ENCODE results near the gene ACBD4. TPM values are rescaled to one million over a fixed set of nuclear protein-coding genes. Genes with fewer than 3 reads are reported as not detected.

ACBD4 gene
- total RNA-seq, 2 experiments from 2014 or later: 12.3 to 12.7 TPM

GRCh38 chr17:45135978-45136791 lies 698 bp downstream of the ACBD4 start:
- peak overlapping the region; percentile 90 for H3K4me3 Mint-ChIP-seq
- intact Hi-C loops (cut with micrococcal nuclease): loop anchor here (1.0 kb wide), 6 partner anchors 12 to 361 kb away; partner anchors contain the start of genes HEXIM1 and HEXIM2
- CTCF ChIA-PET: interaction anchor here (0.5 to 10.2 kb wide), 57 partner anchors 9 to 863 kb away, joined by 3 to 255 read pairs (median 5); partner anchors contain the start of genes HEXIM1, HEXIM2 and STH
- no peaks in the 10 kb centered on the region for H3K36me3 Mint-ChIP-seq (ENCODE audit: low read depth)
- no peak for DNase-seq
- peak overlapping the region; percentile 75 for H3K27ac Mint-ChIP-seq
- H3K9me3 Mint-ChIP-seq: no peaks in the 10 kb centered on the region
- H3K4me1 Mint-ChIP-seq (ENCODE audit: low read depth): peaks cover 8% of the 10 kb centered on the region
- peaks cover 3% of the 10 kb centered on the region for H3K27me3 Mint-ChIP-seq (ENCODE audit: low read depth)

GRCh38 chr17:45136846-45137560 lies 1.5 kb downstream of the ACBD4 start:
- peak overlapping the region; percentile 90 for H3K4me3 Mint-ChIP-seq
- no peak for DNase-seq
- no peaks in the 10 kb centered on the region for H3K9me3 Mint-ChIP-seq
- H3K4me1 Mint-ChIP-seq (ENCODE audit: low read depth): peaks cover 8% of the 10 kb centered on the region
- H3K27me3 Mint-ChIP-seq (ENCODE audit: low read depth): no peaks in the 10 kb centered on the region
- intact Hi-C loops (cut with micrococcal nuclease): no loop called here
- H3K27ac Mint-ChIP-seq: no peak overlapping the region
- CTCF ChIA-PET: interaction anchor here (0.5 to 10.2 kb wide), 6 partner anchors 18 to 264 kb away, joined by 3 to 255 read pairs (median 16); partner anchors contain the start of genes HEXIM1 and HEXIM2
- H3K36me3 Mint-ChIP-seq (ENCODE audit: low read depth): no peaks in the 10 kb centered on the region

- Mint-ChIP-seq H3K4me3 (no peak overlapping the region), H3K27me3 (ENCODE audit: low read depth) (no peaks in the 10 kb centered on the region), H3K27ac (no peak overlapping the region), H3K4me1 (ENCODE audit: low read depth) (peaks cover 8% of the 10 kb centered on the region), H3K36me3 (ENCODE audit: low read depth) (no peaks in the 10 kb centered on the region), H3K9me3 (no peaks in the 10 kb centered on the region)
- CTCF ChIA-PET: interaction anchor here (3.4 to 10.2 kb wide), 2 partner anchors 17 to 61 kb away, joined by 22 to 252 read pairs; partner anchors contain the start of genes HEXIM1 and HEXIM2
- intact Hi-C loops (cut with micrococcal nuclease): no loop called here
- no peak for DNase-seq
Observed at GRCh38 chr17:45137561-45138305, 2.2 kb downstream of the ACBD4 start.

- Mint-ChIP-seq H3K27me3 (ENCODE audit: low read depth) (no peaks in the 10 kb centered on the region), H3K9me3 (no peaks in the 10 kb centered on the region), H3K4me1 (ENCODE audit: low read depth) (peaks cover 12% of the 10 kb centered on the region), H3K27ac (no peak overlapping the region), H3K36me3 (ENCODE audit: low read depth) (no peaks in the 10 kb centered on the region), H3K4me3 (no peak overlapping the region)
- intact Hi-C loops (cut with micrococcal nuclease): no loop called here
- no peak for DNase-seq
- CTCF ChIA-PET: interaction anchor here (3.4 to 10.2 kb wide), 2 partner anchors 16 to 60 kb away, joined by 22 to 252 read pairs; partner anchors contain the start of genes HEXIM1 and HEXIM2
Observed at GRCh38 chr17:45138911-45139532, 3.5 kb downstream of the ACBD4 start.

- Mint-ChIP-seq H3K27me3 (ENCODE audit: low read depth) (no peaks in the 10 kb centered on the region), H3K9me3 (no peaks in the 10 kb centered on the region), H3K4me3 (no peak overlapping the region), H3K27ac (no peak overlapping the region), H3K4me1 (ENCODE audit: low read depth) (peaks cover 14% of the 10 kb centered on the region), H3K36me3 (ENCODE audit: low read depth) (no peaks in the 10 kb centered on the region)
- no peak for DNase-seq
- intact Hi-C loops (cut with micrococcal nuclease): no loop called here
- CTCF ChIA-PET: interaction anchor here (3.4 to 10.2 kb wide), 2 partner anchors 16 to 59 kb away, joined by 22 to 252 read pairs; partner anchors contain the start of genes HEXIM1 and HEXIM2
Observed at GRCh38 chr17:45139533-45139920, 4.0 kb downstream of the ACBD4 start.

GRCh38 chr17:45143094-45143670 lies 7.7 kb downstream of the ACBD4 start:
- Mint-ChIP-seq H3K4me1 (ENCODE audit: low read depth) (peaks cover 33% of the 10 kb centered on the region), H3K27ac (peak overlapping the region; percentile 51), H3K9me3 (no peaks in the 10 kb centered on the region), H3K4me3 (peak overlapping the region; percentile 65), H3K36me3 (ENCODE audit: low read depth) (peaks cover 7% of the 10 kb centered on the region), H3K27me3 (ENCODE audit: low read depth) (no peaks in the 10 kb centered on the region)
- DNase-seq: no peak
- CTCF ChIA-PET: interaction anchor here (2.1 to 3.7 kb wide), 2 partner anchors 8 to 55 kb away, joined by 8 to 25 read pairs; partner anchors contain the start of gene ACBD4
- intact Hi-C loops (cut with micrococcal nuclease): no loop called here

- Mint-ChIP-seq H3K27me3 (ENCODE audit: low read depth) (no peaks in the 10 kb centered on the region), H3K9me3 (no peaks in the 10 kb centered on the region), H3K36me3 (ENCODE audit: low read depth) (peaks cover 7% of the 10 kb centered on the region), H3K27ac (peak overlapping the region; percentile 53), H3K4me3 (peak overlapping the region; percentile 65), H3K4me1 (ENCODE audit: low read depth) (peaks cover 33% of the 10 kb centered on the region)
- peak; percentile 48 for DNase-seq
- CTCF ChIA-PET: interaction anchor here (2.1 to 3.7 kb wide), 2 partner anchors 8 to 54 kb away, joined by 8 to 25 read pairs; partner anchors contain the start of gene ACBD4
- intact Hi-C loops (cut with micrococcal nuclease): no loop called here
Observed at GRCh38 chr17:45143767-45144198, 8.3 kb downstream of the ACBD4 start.

GRCh38 chr17:45144199-45145034 lies 8.9 kb downstream of the ACBD4 start:
- no peak for DNase-seq
- CTCF ChIA-PET: interaction anchor here (0.6 to 3.7 kb wide), 4 partner anchors 9 to 96 kb away, joined by 3 to 25 read pairs (median 6); partner anchors contain the start of gene ACBD4
- intact Hi-C loops (cut with micrococcal nuclease): no loop called here
- Mint-ChIP-seq H3K36me3 (ENCODE audit: low read depth) (peaks cover 8% of the 10 kb centered on the region), H3K9me3 (no peaks in the 10 kb centered on the region), H3K4me3 (peak overlapping the region; percentile 65), H3K27ac (peak overlapping the region; percentile 53), H3K4me1 (ENCODE audit: low read depth) (peaks cover 33% of the 10 kb centered on the region), H3K27me3 (ENCODE audit: low read depth) (no peaks in the 10 kb centered on the region)

- peak overlapping the region; percentile 54 for H3K4me3 Mint-ChIP-seq
- H3K36me3 Mint-ChIP-seq (ENCODE audit: low read depth): peaks cover 13% of the 10 kb centered on the region
- peaks cover 33% of the 10 kb centered on the region for H3K4me1 Mint-ChIP-seq (ENCODE audit: low read depth)
- CTCF ChIA-PET: interaction anchor here (0.6 to 3.7 kb wide), 4 partner anchors 10 to 95 kb away, joined by 3 to 25 read pairs (median 6); partner anchors contain the start of gene ACBD4
- H3K9me3 Mint-ChIP-seq: no peaks in the 10 kb centered on the region
- no peaks in the 10 kb centered on the region for H3K27me3 Mint-ChIP-seq (ENCODE audit: low read depth)
- peak overlapping the region; percentile 24 for H3K27ac Mint-ChIP-seq
- no peak for DNase-seq
- intact Hi-C loops (cut with micrococcal nuclease): no loop called here
Observed at GRCh38 chr17:45145035-45145389, 9.5 kb downstream of the ACBD4 start.

GRCh38 chr17:45146166-45146565 lies 10.7 kb downstream of the ACBD4 start:
- DNase-seq: no peak
- peak overlapping the region; percentile 97 for H3K4me3 Mint-ChIP-seq
- peaks cover 17% of the 10 kb centered on the region for H3K36me3 Mint-ChIP-seq (ENCODE audit: low read depth)
- no peaks in the 10 kb centered on the region for H3K27me3 Mint-ChIP-seq (ENCODE audit: low read depth)
- intact Hi-C loops (cut with micrococcal nuclease): no loop called here
- H3K4me1 Mint-ChIP-seq (ENCODE audit: low read depth): peaks cover 40% of the 10 kb centered on the region
- H3K9me3 Mint-ChIP-seq: no peaks in the 10 kb centered on the region
- peak overlapping the region; percentile 100 for H3K27ac Mint-ChIP-seq
- CTCF ChIA-PET: interaction anchor here (3.7 kb wide), 1 partner anchor 11 kb away, joined by 25 read pairs; the partner anchor contains the start of gene ACBD4

Data from activated naive CD4-positive, alpha-beta T cell treated with anti-CD3 and anti-CD28 coated beads for 36 hours (primary cell).